NT2/D1 (cell line): ENCODE measurements around the gene BHMT.

Experiments
- YY1 ChIP-seq: IDR thresholded peaks from 2 replicates; pipeline ENCODE4 v1.6.1; 2011; ENCODE audit not compliant: insufficient read length, insufficient read depth
- ZNF274 ChIP-seq: IDR thresholded peaks from 2 replicates; pipeline ENCODE4 v1.6.1; 2011; ENCODE audit warnings: mild to moderate bottlenecking, low read depth, low read length

GRCh38 chr5:79062436-79062835 lies 49.2 kb upstream of the BHMT start:
- TF ChIP-seq ZNF274 = no peak
- TF ChIP-seq YY1 = no peak
